Measurements from ENCODE around the gene PCGF6.

- no peak for TF ChIP-seq CTCF (conservative IDR thresholded peaks at IDR 0.05)
- no peak for TF ChIP-seq ZFX (IDR thresholded peaks at IDR 0.05)
Measured at GRCh38 chr10:103310197-103310596, 40.7 kb downstream of the PCGF6 start.

Data from C4-2B (cell line).